Measurements from ENCODE around the gene DNAH10. TPM values are rescaled to one million over a fixed set of nuclear protein-coding genes. Genes with fewer than 3 reads are reported as not detected.

Gene DNAH10
- total and polyA plus RNA-seq, 8 donors = 0.02 to 0.59 (median 0.09) TPM; not detected in 1

GRCh38 chr12:123984903-123985302, 222.8 kb downstream of the DNAH10 start:
- ATAC-seq = no peak
- H3K4me1 ChIP-seq = peaks cover 0 to 16% (median 15%) of the 10 kb centered on the region in 3 donors
- intact Hi-C loops (cut with DNase I) = loop anchor here in 2 of 3 donors (5.0 to 10.0 kb wide), 2 partner anchors 78 to 80 kb away; no protein-coding TSS in a partner anchor
- H3K36me3 ChIP-seq = no peaks in the 10 kb centered on the region
- no peaks in the 10 kb centered on the region for H3K27me3 ChIP-seq
- H3K4me3 ChIP-seq = no peak overlapping the region
- TF ChIP-seq CTCF (IDR thresholded peaks at IDR 0.05) = no peak
- H3K27ac ChIP-seq = no peak overlapping the region
- no peaks in the 10 kb centered on the region for H3K9me3 ChIP-seq
- WGBS, 2 donors = 77 to 84% methylated on average over 4 of the region's 4 CpGs
- DNase-seq = no peak
- FAIRE-seq = no peak

Other genes with a start within 250 kb of the DNAH10 start
- 1 to 10 TPM; 3.0 to 5.8 (median 3.7) TPM for gene RILPL1, start 228.6 kb upstream of the DNAH10 start, total RNA-seq
- gene RILPL1, start 228.6 kb upstream of the DNAH10 start, polyA plus RNA-seq = 1 to 10 TPM; 8.2 to 8.8 TPM
- gene TMED2, start 177.7 kb upstream of the DNAH10 start, total RNA-seq = 100 to 1,000 TPM; 148 to 245 (median 228) TPM
- gene TMED2, start 177.7 kb upstream of the DNAH10 start, polyA plus RNA-seq = 10 to 100 TPM; 36.2 to 89.1 TPM
- 10 to 100 TPM in 3 of 6 donors, 1 to 10 TPM in 3; 6.6 to 13.0 (median 10.1) TPM for gene DDX55, start 160.2 kb upstream of the DNAH10 start, total RNA-seq
- 10 to 100 TPM; 15.0 to 21.8 TPM for gene DDX55, start 160.2 kb upstream of the DNAH10 start, polyA plus RNA-seq
- gene EIF2B1, start 128.6 kb upstream of the DNAH10 start, total RNA-seq = 10 to 100 TPM; 15.6 to 26.7 (median 22.8) TPM
- gene EIF2B1, start 128.6 kb upstream of the DNAH10 start, polyA plus RNA-seq = 10 to 100 TPM; 17.5 to 28.6 TPM
- gene GTF2H3, start 128.5 kb upstream of the DNAH10 start, total RNA-seq = 10 to 100 TPM in 2 of 6 donors, 1 to 10 TPM in 4; 5.3 to 12.4 (median 9.1) TPM
- gene GTF2H3, start 128.5 kb upstream of the DNAH10 start, polyA plus RNA-seq = 1 to 10 TPM; 2.9 to 4.7 TPM
- 1 to 10 TPM; 4.2 to 9.9 (median 6.5) TPM for gene TCTN2, start 91.2 kb upstream of the DNAH10 start, total RNA-seq
- 1 to 10 TPM; 4.2 to 8.7 TPM for gene TCTN2, start 91.2 kb upstream of the DNAH10 start, polyA plus RNA-seq
- 10 to 100 TPM in 5 of 6 donors, 1 to 10 TPM in 1; 9.6 to 15.5 (median 13.4) TPM for gene ATP6V0A2, start 49.9 kb upstream of the DNAH10 start, total RNA-seq
- 1 to 10 TPM; 4.3 to 5.8 TPM for gene ATP6V0A2, start 49.9 kb upstream of the DNAH10 start, polyA plus RNA-seq
- 10 to 100 TPM in 5 of 6 donors, 1 to 10 TPM in 1; 9.2 to 18.3 (median 11.3) TPM for gene CCDC92, start 210.5 kb downstream of the DNAH10 start, total RNA-seq
- gene CCDC92, start 210.5 kb downstream of the DNAH10 start, polyA plus RNA-seq = 10 to 100 TPM; 25.6 to 29.4 TPM
- 10 to 100 TPM; 45.4 to 72.7 (median 57.6) TPM for gene ZNF664, start 210.9 kb downstream of the DNAH10 start, total RNA-seq
- gene ZNF664, start 210.9 kb downstream of the DNAH10 start, polyA plus RNA-seq = 10 to 100 TPM; 23.0 to 36.5 TPM